ENCODE data around the gene SMAD6. TPM values are rescaled to one million over a fixed set of nuclear protein-coding genes. Genes with fewer than 3 reads are reported as not detected.

SMAD6 gene
- total and polyA plus RNA-seq, 9 of the 15 experiments (the other 6 are each of a cell fraction or from before 2014, with no cell fraction given), result 0.10 to 15.5 (median 3.7) TPM

- no peaks in the 10 kb centered on the region for H3K9me3 ChIP-seq (replicated peaks; ENCODE audit: control insufficient read depth, insufficient read depth, low read depth, low read length)
- BruUV-seq (replicated peaks), result no TSS peak
- in situ Hi-C loops (cut with MboI), result no loop called here
- CTCF ChIA-PET (ENCODE audit: low intra/inter-chr PET ratio), result no interaction called here
- H3K4me1 ChIP-seq (replicated peaks in 1 of 2; ENCODE audit: control insufficient read depth in 2 of 2, insufficient read depth in 2 of 2, low read length in 2 of 2), result peaks cover 8 to 33% of the 10 kb centered on the region in 2 experiments; a peak in 3 of 5 replicates
- ATAC-seq (no peak), FAIRE-seq (peak; percentile 23), DNase-seq (ENCODE audit: extremely low read depth in 1 of 4, low spot score in 3 of 4) (no peak)
- no peaks in the 10 kb centered on the region for H3K9me1 ChIP-seq (ENCODE audit: control insufficient read depth, insufficient read depth, low read length)
- H3K4me3 ChIP-seq, result no peak overlapping the region
- H3K36me3 ChIP-seq (ENCODE audit: control insufficient read depth, insufficient read depth, low read length), result no peaks in the 10 kb centered on the region; the same call in 2 of the 3 replicates
- no peaks in the 10 kb centered on the region for H4K20me1 ChIP-seq (replicated peaks; ENCODE audit: control insufficient read depth, insufficient read depth, low read length)
- 90% methylated on average over 6 of the region's 6 CpGs for WGBS (ENCODE audit: insufficient coverage, low coverage, missing lambda C conversion rate)
- TF ChIP-seq CGGBP1 (CRISPR knock-in tag; IDR thresholded peaks at IDR 0.05), result no peak
- TF ChIP-seq ZBTB17 (CRISPR knock-in tag; IDR thresholded peaks at IDR 0.05), result no peak
- TF ChIP-seq PURB (CRISPR knock-in tag; IDR thresholded peaks at IDR 0.05; ENCODE audit: low read depth), result no peak
- TF ChIP-seq ZKSCAN3 (CRISPR knock-in tag; IDR thresholded peaks at IDR 0.05), result no peak
- no peak for TF ChIP-seq SMAD3 (CRISPR knock-in tag; conservative IDR thresholded peaks at IDR 0.05)
- no peak for TF ChIP-seq FOS (IDR thresholded peaks at IDR 0.05; ENCODE audit: extremely low read depth, insufficient read length)
- no peak overlapping the region for H2AFZ ChIP-seq (ENCODE audit: low read depth, low read length)
- intact Hi-C loops (cut with micrococcal nuclease), result loop anchor here (2.0 kb wide), 1 partner anchor 80 kb away; no protein-coding TSS in a partner anchor
- H3K9ac ChIP-seq (ENCODE audit: insufficient read depth in 1 of 2, low read depth in 2 of 2, low read length in 2 of 2), result no peak overlapping the region
- no peaks in the 10 kb centered on the region for H3K27me3 ChIP-seq (ENCODE audit: control insufficient read depth in 2 of 2, insufficient read depth in 2 of 2, low read length in 2 of 2)
- no peak overlapping the region for H3K27ac ChIP-seq (ENCODE audit: extremely low read depth, low read depth, low read length)
- H3K4me2 ChIP-seq (ENCODE audit: insufficient read depth, low read length), result no peak overlapping the region
- POLR2A ChIA-PET, result no interaction called here
- H3K79me2 ChIP-seq (ENCODE audit: control insufficient read depth, insufficient read depth, low read length), result peaks cover 28% of the 10 kb centered on the region
Measured at GRCh38 chr15:66698971-66699370, 3.1 kb upstream of the SMAD6 start.

GRCh38 chr15:66700412-66700801 is 1.6 kb upstream of the SMAD6 start:
- ChIA-PET POLR2A (interaction anchor here (0.6 to 1.4 kb wide), 4 partner anchors 46 to 294 kb away, joined by 3 to 6 read pairs (median 3); no protein-coding TSS in a partner anchor), CTCF (ENCODE audit: low intra/inter-chr PET ratio) (no interaction called here)
- ATAC-seq, result no peak
- TF ChIP-seq E2F4 (CRISPR knock-in tag; IDR thresholded peaks at IDR 0.05; ENCODE audit: low read depth), result no peak
- TF ChIP-seq ATF3 (IDR thresholded peaks at IDR 0.05), result peak; percentile 16; the same call in 1 of the 2 replicates
- no peak for TF ChIP-seq ATF3 (CRISPR knock-in tag; conservative IDR thresholded peaks at IDR 0.05)
- no peak for TF ChIP-seq PHB (CRISPR knock-in tag; IDR thresholded peaks at IDR 0.05)
- TF ChIP-seq HDAC2 (IDR thresholded peaks at IDR 0.05), result peak; percentile 28; the same call in 1 of the 2 replicates
- TF ChIP-seq HDAC1 (IDR thresholded peaks at IDR 0.05), result peak in 1 of 2 experiments; percentile 37; a peak in 1 of 4 replicates
- peak; percentile 12; the same call in 1 of the 2 replicates for TF ChIP-seq BHLHE40 (IDR thresholded peaks at IDR 0.05; ENCODE audit: low read length)
- 0 out of 2 replicates have a peak, but pooled peaks have one; percentile 27 for TF ChIP-seq SPI1 (IDR thresholded peaks at IDR 0.05; ENCODE audit: borderline replicate concordance, low read depth, low read length)

More at GRCh38 chr15:66700412-66700801, 1.6 kb upstream of the SMAD6 start:
- peak overlapping the region; percentile 72 to 91 for H3K9ac ChIP-seq (ENCODE audit: insufficient read depth in 1 of 2, low read depth in 2 of 2, low read length in 2 of 2)
- H3K4me3 ChIP-seq, result peak overlapping the region; percentile 49
- 7% methylated on average over 13 of the region's 13 CpGs for WGBS (ENCODE audit: insufficient coverage, low coverage, missing lambda C conversion rate)
- intact Hi-C loops (cut with micrococcal nuclease), result no loop called here
- peak overlapping the region; percentile 89 for H2AFZ ChIP-seq (ENCODE audit: low read depth, low read length)
- H3K4me1 ChIP-seq (replicated peaks in 1 of 2; ENCODE audit: control insufficient read depth in 2 of 2, insufficient read depth in 2 of 2, low read length in 2 of 2), result peaks cover 8 to 41% of the 10 kb centered on the region in 2 experiments; a peak in 3 of 5 replicates
- no TSS peak for BruUV-seq (replicated peaks)
- no peaks in the 10 kb centered on the region for H3K9me1 ChIP-seq (ENCODE audit: control insufficient read depth, insufficient read depth, low read length)
- peaks cover 6% of the 10 kb centered on the region; the same call in 1 of the 2 replicates for H4K20me1 ChIP-seq (replicated peaks; ENCODE audit: control insufficient read depth, insufficient read depth, low read length)
- H3K27ac ChIP-seq (ENCODE audit: extremely low read depth, low read depth, low read length), result peak overlapping the region; percentile 75
- FAIRE-seq (no peak), DNase-seq (ENCODE audit: extremely low read depth in 1 of 4, low spot score in 3 of 4) (peak in 1 of 4 experiments; percentile 36)
- in situ Hi-C loops (cut with MboI), result no loop called here
- H3K79me2 ChIP-seq (ENCODE audit: control insufficient read depth, insufficient read depth, low read length), result peaks cover 42% of the 10 kb centered on the region
- H3K4me2 ChIP-seq (ENCODE audit: insufficient read depth, low read length), result peak overlapping the region; percentile 96
- H3K27me3 ChIP-seq (ENCODE audit: control insufficient read depth in 2 of 2, insufficient read depth in 2 of 2, low read length in 2 of 2), result no peaks in the 10 kb centered on the region
- H3K36me3 ChIP-seq (ENCODE audit: control insufficient read depth, insufficient read depth, low read length), result 0 out of 3 replicates have a peak, but pooled peaks cover 2% of the 10 kb centered on the region
- H3K9me3 ChIP-seq (replicated peaks; ENCODE audit: control insufficient read depth, insufficient read depth, low read depth, low read length), result no peaks in the 10 kb centered on the region

Measured in K562 (cell line).